Astrocyte of the spinal cord (primary cell): Measurements from ENCODE around the gene FAS.

Experiments
- DNase-seq: peaks from one replicate; pipeline ENCODE4 v3.0.0; 2011; ENCODE audit warnings: low read depth, low spot score
- H3K4me3 ChIP-seq: 2 replicates; pipeline ENCODE4 v1.5.1; 2011; ENCODE audit warnings: low read depth, mild to moderate bottlenecking, low read length, moderate library complexity
- CTCF ChIP-seq: IDR thresholded peaks from 2 replicates; pipeline ENCODE4 v1.5.1; 2012; ENCODE audit warnings: low read depth, mild to moderate bottlenecking, low read length, inconsistent platforms
- in situ Hi-C: cut with HindIII; loops from 2 replicates; pipeline ENCODE4 v1.10.0; 2017; ENCODE audit warnings: low sequenced_read_pairs

FAS gene

GRCh38 chr10:88989423-88989822 is 1.2 kb upstream of the FAS start:
- H3K4me3 ChIP-seq = peak overlapping the region; percentile 90
- in situ Hi-C loops = no loop called here
- TF ChIP-seq CTCF = no peak

GRCh38 chr10:88989824-88990383 is 694 bp upstream of the FAS start:
- H3K4me3 ChIP-seq = peak overlapping the region; percentile 90
- in situ Hi-C loops = no loop called here
- peak; percentile 77 for DNase-seq
- no peak for TF ChIP-seq CTCF

More at GRCh38 chr10:88989423-88989822, 1.2 kb upstream of the FAS start:
- no peak for DNase-seq

- peak overlapping the region; percentile 90 for H3K4me3 ChIP-seq
- in situ Hi-C loops = no loop called here
- DNase-seq = peak; percentile 82
- TF ChIP-seq CTCF = peak; percentile 9
Measured at GRCh38 chr10:88991161-88991898, 732 bp downstream of the FAS start.

GRCh38 chr10:88991899-88992320 is 1.3 kb downstream of the FAS start:
- peak overlapping the region; percentile 90 for H3K4me3 ChIP-seq
- in situ Hi-C loops = no loop called here
- no peak for DNase-seq
- no peak for TF ChIP-seq CTCF

GRCh38 chr10:88992921-88993524 is 2.4 kb downstream of the FAS start:
- peak overlapping the region; percentile 90 for H3K4me3 ChIP-seq
- in situ Hi-C loops = no loop called here
- DNase-seq = peak; percentile 13
- no peak for TF ChIP-seq CTCF

- DNase-seq = peak; percentile 8
- in situ Hi-C loops = no loop called here
- TF ChIP-seq CTCF = no peak
- no peak overlapping the region for H3K4me3 ChIP-seq
Measured at GRCh38 chr10:88994019-88994418, 3.4 kb downstream of the FAS start.
